Measurements from ENCODE around the gene HIP1R. TPM values are rescaled to one million over a fixed set of nuclear protein-coding genes. Genes with fewer than 3 reads are reported as not detected.

HIP1R gene
- polyA plus RNA-seq, 1 of the 3 experiments (the other 2 are of a cell fraction) = 20.6 TPM

DNA sequence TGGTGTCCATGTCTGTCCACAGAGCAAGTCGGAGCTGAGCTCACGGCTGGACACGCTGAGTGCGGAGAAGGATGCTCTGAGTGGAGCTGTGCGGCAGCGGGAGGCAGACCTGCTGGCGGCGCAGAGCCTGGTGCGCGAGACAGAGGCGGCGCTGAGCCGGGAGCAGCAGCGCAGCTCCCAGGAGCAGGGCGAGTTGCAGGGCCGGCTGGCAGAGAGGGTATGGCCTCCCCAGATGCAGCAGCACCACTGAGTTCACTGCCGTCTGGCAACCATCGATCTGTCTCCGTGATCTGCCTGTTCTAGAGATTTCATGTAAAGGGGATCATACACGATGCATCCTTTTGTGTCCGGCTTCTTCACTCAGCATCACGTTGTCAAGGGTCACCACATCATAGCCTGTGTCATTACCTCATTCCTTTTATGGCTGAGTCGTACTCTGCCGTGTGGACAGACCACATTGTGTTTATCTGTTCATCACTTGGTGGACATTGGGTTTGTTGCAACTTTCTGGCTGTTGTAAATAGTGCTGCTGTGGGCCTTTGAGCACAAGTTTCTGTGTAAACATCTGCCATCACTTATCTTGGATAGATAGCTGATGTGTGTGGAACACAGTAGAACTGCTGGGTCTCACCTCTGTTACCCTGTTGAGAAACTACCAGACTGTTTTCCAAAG is 21.9 kb downstream of the HIP1R start:
- Histone ChIP-seq H3K4me2 (no peak overlapping the region), H3K9ac (no peak overlapping the region), H2AFZ (ENCODE audit: low read depth) (no peak overlapping the region), H4K20me1 (ENCODE audit: insufficient read depth) (no peaks in the 10 kb centered on the region), H3F3A (replicated peaks; ENCODE audit: insufficient read depth) (peaks cover 7% of the 10 kb centered on the region), H3K9me2 (no peaks in the 10 kb centered on the region), H3K36me3 (replicated peaks in 1 of 2; ENCODE audit: control insufficient read depth in 1 of 2, insufficient read depth in 2 of 2, low read length in 1 of 2) (peaks cover 0 to 14% of the 10 kb centered on the region in 2 experiments), H3K4me1 (ENCODE audit: control insufficient read depth in 1 of 2, insufficient read depth in 2 of 2, low read depth in 1 of 2, low read length in 1 of 2) (peaks cover 8 to 37% of the 10 kb centered on the region in 2 experiments; a peak in 2 of 4 replicates), H3K79me2 (ENCODE audit: insufficient read depth) (no peaks in the 10 kb centered on the region), H3K4me3 (ENCODE audit: low read depth in 2 of 2, low read length in 1 of 2) (no peak overlapping the region), H3K27ac (ENCODE audit: low read depth in 2 of 2, low read length in 1 of 2) (peak overlapping the region in 1 of 2 experiments; percentile 32; a peak in 2 of 4 replicates), H3K9me3 (no peaks in the 10 kb centered on the region), H3K27me3 (ENCODE audit: insufficient read depth) (no peaks in the 10 kb centered on the region)
- 75% methylated on average over 21 of the region's 24 CpGs for WGBS (ENCODE audit: low lambda C conversion rate)
- TF ChIP-seq MXI1 (IDR thresholded peaks at IDR 0.05; ENCODE audit: low read depth, low read length) (no peak), USF2 (IDR thresholded peaks at IDR 0.05; ENCODE audit: borderline replicate concordance, low read depth, low read length) (no peak), SIN3A (IDR thresholded peaks at IDR 0.05; ENCODE audit: borderline replicate concordance, low read depth, low read length) (no peak), FOXJ3 (CRISPR knock-in tag; IDR thresholded peaks at IDR 0.05) (no peak), RFX5 (IDR thresholded peaks at IDR 0.05; ENCODE audit: low read length) (no peak), NRF1 (IDR thresholded peaks at IDR 0.05; ENCODE audit: low read depth, low read length) (no peak), SMC3 (IDR thresholded peaks at IDR 0.05; ENCODE audit: low read depth, low read length) (no peak), TEAD4 (IDR thresholded peaks at IDR 0.05; ENCODE audit: borderline replicate concordance, insufficient read depth) (no peak), TAF1 (IDR thresholded peaks at IDR 0.05; ENCODE audit: borderline replicate concordance, low read depth, low read length) (no peak), NFIC (IDR thresholded peaks at IDR 0.05; ENCODE audit: borderline replicate concordance) (no peak), FOSL2 (IDR thresholded peaks at IDR 0.05; ENCODE audit: borderline replicate concordance, low read depth) (no peak), CHD2 (IDR thresholded peaks at IDR 0.05; ENCODE audit: low read length, partially characterized antibody) (no peak)
- peak; percentile 80 for DNase-seq
- CTCF ChIA-PET = interaction anchor here (0.6 to 8.0 kb wide), 7 partner anchors 10 to 231 kb away, joined by 3 to 148 read pairs (median 5); no protein-coding TSS in a partner anchor
- POLR2A ChIA-PET = interaction anchor here (1.4 to 1.5 kb wide), 3 partner anchors 12 to 376 kb away, joined by 3 to 4 read pairs (median 3); partner anchors contain the start of genes ABCB9, MPHOSPH9 and MTRFR

DNA sequence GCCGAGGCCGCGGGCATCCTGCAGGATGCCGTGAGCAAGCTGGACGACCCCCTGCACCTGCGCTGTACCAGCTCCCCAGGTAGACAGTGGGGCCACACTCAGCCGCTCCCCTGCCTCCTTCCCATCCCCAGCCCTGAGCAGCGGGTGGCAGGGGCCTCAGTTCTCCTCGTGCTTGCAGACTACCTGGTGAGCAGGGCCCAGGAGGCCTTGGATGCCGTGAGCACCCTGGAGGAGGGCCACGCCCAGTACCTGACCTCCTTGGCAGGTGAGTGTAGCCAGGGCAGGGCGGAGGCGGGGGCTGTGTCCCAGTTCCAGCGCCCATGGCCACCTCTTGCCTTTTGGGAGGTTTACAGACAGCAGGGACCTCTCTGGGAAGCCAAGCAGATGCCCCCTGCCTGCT is 22.9 kb downstream of the HIP1R start:
- WGBS (ENCODE audit: low lambda C conversion rate) = no CpG with 5 or more reads among the region's 14 CpGs
- CTCF ChIA-PET = interaction anchor here (1.2 to 8.0 kb wide), 7 partner anchors 11 to 93 kb away, joined by 4 to 148 read pairs (median 17); no protein-coding TSS in a partner anchor

More for the DNA sequence above, 22.9 kb downstream of the HIP1R start:
- Histone ChIP-seq H3K4me1 (ENCODE audit: control insufficient read depth in 1 of 2, insufficient read depth in 2 of 2, low read depth in 1 of 2, low read length in 1 of 2) (peaks cover 0 to 27% of the 10 kb centered on the region in 2 experiments; a peak in 1 of 4 replicates), H4K20me1 (ENCODE audit: insufficient read depth) (no peaks in the 10 kb centered on the region), H3K36me3 (replicated peaks in 1 of 2; ENCODE audit: control insufficient read depth in 1 of 2, insufficient read depth in 2 of 2, low read length in 1 of 2) (peaks cover 0 to 14% of the 10 kb centered on the region in 2 experiments), H3K27ac (ENCODE audit: low read depth in 2 of 2, low read length in 1 of 2) (no peak overlapping the region; a peak in 1 of 4 replicates), H3K27me3 (ENCODE audit: insufficient read depth) (no peaks in the 10 kb centered on the region), H3K9me3 (no peaks in the 10 kb centered on the region), H3F3A (replicated peaks; ENCODE audit: insufficient read depth) (no peaks in the 10 kb centered on the region), H3K79me2 (ENCODE audit: insufficient read depth) (no peaks in the 10 kb centered on the region), H3K4me3 (ENCODE audit: low read depth in 2 of 2, low read length in 1 of 2) (no peak overlapping the region), H3K4me2 (no peak overlapping the region), H3K9ac (no peak overlapping the region), H2AFZ (ENCODE audit: low read depth) (no peak overlapping the region), H3K9me2 (no peaks in the 10 kb centered on the region)
- POLR2A ChIA-PET = no interaction called here
- no peak for TF ChIP-seq NFIC (IDR thresholded peaks at IDR 0.05; ENCODE audit: borderline replicate concordance)
- TF ChIP-seq ZBTB33 (IDR thresholded peaks at IDR 0.05; ENCODE audit: borderline replicate concordance, low read depth) = no peak
- TF ChIP-seq, protein P1, sequence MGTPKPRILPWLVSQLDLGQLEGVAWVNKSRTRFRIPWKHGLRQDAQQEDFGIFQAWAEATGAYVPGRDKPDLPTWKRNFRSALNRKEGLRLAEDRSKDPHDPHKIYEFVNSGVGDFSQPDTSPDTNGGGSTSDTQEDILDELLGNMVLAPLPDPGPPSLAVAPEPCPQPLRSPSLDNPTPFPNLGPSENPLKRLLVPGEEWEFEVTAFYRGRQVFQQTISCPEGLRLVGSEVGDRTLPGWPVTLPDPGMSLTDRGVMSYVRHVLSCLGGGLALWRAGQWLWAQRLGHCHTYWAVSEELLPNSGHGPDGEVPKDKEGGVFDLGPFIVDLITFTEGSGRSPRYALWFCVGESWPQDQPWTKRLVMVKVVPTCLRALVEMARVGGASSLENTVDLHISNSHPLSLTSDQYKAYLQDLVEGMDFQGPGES (IDR thresholded peaks at IDR 0.05; ENCODE audit: low read depth, low read length) = no peak
- TF ChIP-seq FOXJ3 (CRISPR knock-in tag; IDR thresholded peaks at IDR 0.05) = no peak
- DNase-seq = peak; percentile 24
